ENCODE measurements around the gene CIROP. TPM values are rescaled to one million over a fixed set of nuclear protein-coding genes. Genes with fewer than 3 reads are reported as not detected.

The CIROP gene, protein sequence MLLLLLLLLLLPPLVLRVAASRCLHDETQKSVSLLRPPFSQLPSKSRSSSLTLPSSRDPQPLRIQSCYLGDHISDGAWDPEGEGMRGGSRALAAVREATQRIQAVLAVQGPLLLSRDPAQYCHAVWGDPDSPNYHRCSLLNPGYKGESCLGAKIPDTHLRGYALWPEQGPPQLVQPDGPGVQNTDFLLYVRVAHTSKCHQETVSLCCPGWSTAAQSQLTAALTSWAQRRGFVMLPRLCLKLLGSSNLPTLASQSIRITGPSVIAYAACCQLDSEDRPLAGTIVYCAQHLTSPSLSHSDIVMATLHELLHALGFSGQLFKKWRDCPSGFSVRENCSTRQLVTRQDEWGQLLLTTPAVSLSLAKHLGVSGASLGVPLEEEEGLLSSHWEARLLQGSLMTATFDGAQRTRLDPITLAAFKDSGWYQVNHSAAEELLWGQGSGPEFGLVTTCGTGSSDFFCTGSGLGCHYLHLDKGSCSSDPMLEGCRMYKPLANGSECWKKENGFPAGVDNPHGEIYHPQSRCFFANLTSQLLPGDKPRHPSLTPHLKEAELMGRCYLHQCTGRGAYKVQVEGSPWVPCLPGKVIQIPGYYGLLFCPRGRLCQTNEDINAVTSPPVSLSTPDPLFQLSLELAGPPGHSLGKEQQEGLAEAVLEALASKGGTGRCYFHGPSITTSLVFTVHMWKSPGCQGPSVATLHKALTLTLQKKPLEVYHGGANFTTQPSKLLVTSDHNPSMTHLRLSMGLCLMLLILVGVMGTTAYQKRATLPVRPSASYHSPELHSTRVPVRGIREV
- total RNA-seq = not detected in 2 replicates
- polyA plus RNA-seq = not detected in 2 replicates

DNA sequence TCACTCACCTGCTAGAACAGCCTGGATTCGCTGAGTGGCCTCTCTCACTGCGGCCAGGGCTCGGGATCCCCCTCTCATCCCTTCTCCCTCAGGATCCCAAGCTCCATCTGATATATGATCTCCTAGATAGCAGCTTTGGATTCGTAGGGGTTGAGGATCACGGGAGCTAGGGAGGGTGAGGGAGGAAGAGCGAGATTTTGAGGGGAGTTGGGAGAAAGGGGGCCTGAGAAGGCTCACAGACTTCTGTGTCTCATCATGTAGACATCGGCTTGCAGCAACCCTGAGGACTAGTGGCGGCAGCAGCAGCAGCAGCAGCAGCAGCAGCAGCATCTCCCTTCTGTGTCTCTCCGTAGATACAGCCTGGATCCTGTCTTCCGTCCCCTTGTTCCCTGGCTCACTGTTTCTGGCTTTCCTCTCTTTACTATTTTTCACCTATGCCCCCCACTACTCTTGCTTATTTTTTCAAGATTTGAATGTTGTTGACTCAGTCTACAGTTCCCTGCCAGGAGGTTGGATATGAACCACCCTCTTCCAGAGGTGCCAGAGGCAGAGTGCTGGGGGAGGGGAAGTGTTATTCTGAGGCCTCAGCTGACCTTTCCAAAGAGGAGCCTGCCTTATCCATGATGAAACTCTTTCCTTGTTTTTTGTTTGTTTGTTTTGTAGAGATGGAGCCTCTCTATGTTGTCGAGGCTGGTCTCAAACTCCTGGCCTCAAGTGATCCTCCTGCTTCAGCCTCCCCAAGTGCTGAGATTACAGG, at the start of gene CIROP:
Gene CIROP, minus strand, starts transcription at position 399 of the 757 bp plus-strand sequence. Its CDS starts 69 bp downstream, at position 330.
- Histone ChIP-seq H3K4me1 (ENCODE audit: insufficient read depth) (no peaks in the 10 kb centered on the region), H3K27me3 (no peaks in the 10 kb centered on the region), H3K27ac (no peak within 1 kb of the TSS), H3K9me2 (replicated peaks; ENCODE audit: insufficient read depth) (no peaks in the 10 kb centered on the region), H2AFZ (no peak within 1 kb of the TSS), H3K9me3 (ENCODE audit: low read depth) (no peaks in the 10 kb centered on the region), H4K20me1 (ENCODE audit: insufficient read depth, poor library complexity, severe bottlenecking) (no peaks in the 10 kb centered on the region), H3K79me2 (no peaks in the 10 kb centered on the region), H3K4me2 (no peak within 1 kb of the TSS), H3K4me3 (no peak within 1 kb of the TSS), H3K36me3 (replicated peaks; ENCODE audit: insufficient read depth, low read depth) (no peaks in the 10 kb centered on the region)
- TF ChIP-seq, protein P1, sequence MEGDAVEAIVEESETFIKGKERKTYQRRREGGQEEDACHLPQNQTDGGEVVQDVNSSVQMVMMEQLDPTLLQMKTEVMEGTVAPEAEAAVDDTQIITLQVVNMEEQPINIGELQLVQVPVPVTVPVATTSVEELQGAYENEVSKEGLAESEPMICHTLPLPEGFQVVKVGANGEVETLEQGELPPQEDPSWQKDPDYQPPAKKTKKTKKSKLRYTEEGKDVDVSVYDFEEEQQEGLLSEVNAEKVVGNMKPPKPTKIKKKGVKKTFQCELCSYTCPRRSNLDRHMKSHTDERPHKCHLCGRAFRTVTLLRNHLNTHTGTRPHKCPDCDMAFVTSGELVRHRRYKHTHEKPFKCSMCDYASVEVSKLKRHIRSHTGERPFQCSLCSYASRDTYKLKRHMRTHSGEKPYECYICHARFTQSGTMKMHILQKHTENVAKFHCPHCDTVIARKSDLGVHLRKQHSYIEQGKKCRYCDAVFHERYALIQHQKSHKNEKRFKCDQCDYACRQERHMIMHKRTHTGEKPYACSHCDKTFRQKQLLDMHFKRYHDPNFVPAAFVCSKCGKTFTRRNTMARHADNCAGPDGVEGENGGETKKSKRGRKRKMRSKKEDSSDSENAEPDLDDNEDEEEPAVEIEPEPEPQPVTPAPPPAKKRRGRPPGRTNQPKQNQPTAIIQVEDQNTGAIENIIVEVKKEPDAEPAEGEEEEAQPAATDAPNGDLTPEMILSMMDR (IDR thresholded peaks at IDR 0.05; ENCODE audit: poor library complexity) = no peak
- TF ChIP-seq EZH2phosphoT487 (IDR thresholded peaks at IDR 0.05; ENCODE audit: low read depth, severe bottlenecking, unreplicated experiment) (no peak), EZH2 (IDR thresholded peaks at IDR 0.05; ENCODE audit: borderline replicate concordance) (no peak)
- WGBS (ENCODE audit: low lambda C conversion rate, missing lambda C conversion rate) = 40% methylated on average over 11 of the region's 11 CpGs
- DNase-seq (ENCODE audit: low spot score) = no peak

GRCh38 chr14:23153851-23154796, 49.3 kb upstream of the CIROP start:
- DNase-seq (ENCODE audit: low spot score) = peak; percentile 74
- Histone ChIP-seq H3K27me3 (no peaks in the 10 kb centered on the region), H3K4me3 (no peak overlapping the region), H3K9me2 (replicated peaks; ENCODE audit: insufficient read depth) (no peaks in the 10 kb centered on the region), H2AFZ (no peak overlapping the region), H3K4me1 (ENCODE audit: insufficient read depth) (peaks cover 24% of the 10 kb centered on the region), H4K20me1 (ENCODE audit: insufficient read depth, poor library complexity, severe bottlenecking) (no peaks in the 10 kb centered on the region), H3K79me2 (no peaks in the 10 kb centered on the region), H3K27ac (peak overlapping the region; percentile 93), H3K9me3 (ENCODE audit: low read depth) (no peaks in the 10 kb centered on the region), H3K36me3 (replicated peaks; ENCODE audit: insufficient read depth, low read depth) (no peaks in the 10 kb centered on the region), H3K4me2 (peak overlapping the region; percentile 67)
- TF ChIP-seq EZH2phosphoT487 (IDR thresholded peaks at IDR 0.05; ENCODE audit: low read depth, severe bottlenecking, unreplicated experiment) = no peak
- TF ChIP-seq, protein P1 (IDR thresholded peaks at IDR 0.05; ENCODE audit: poor library complexity) = no peak
- WGBS (ENCODE audit: low lambda C conversion rate, missing lambda C conversion rate) = 44% methylated on average over 28 of the region's 28 CpGs

GRCh38 chr14:23151342-23151741, 46.6 kb upstream of the CIROP start:
- WGBS (ENCODE audit: low lambda C conversion rate, missing lambda C conversion rate) = 91% methylated on average over 2 of the region's 2 CpGs
- no peaks in the 10 kb centered on the region for H3K36me3 ChIP-seq (replicated peaks; ENCODE audit: insufficient read depth, low read depth)

More at GRCh38 chr14:23151342-23151741, 46.6 kb upstream of the CIROP start:
- H3K27ac ChIP-seq = no peak overlapping the region
- TF ChIP-seq EZH2phosphoT487 (IDR thresholded peaks at IDR 0.05; ENCODE audit: low read depth, severe bottlenecking, unreplicated experiment) = no peak
- no peak for TF ChIP-seq EZH2 (IDR thresholded peaks at IDR 0.05; ENCODE audit: borderline replicate concordance)
- TF ChIP-seq, protein P1 (IDR thresholded peaks at IDR 0.05; ENCODE audit: poor library complexity) = no peak
- no peak overlapping the region for H3K4me2 ChIP-seq
- H2AFZ ChIP-seq = no peak overlapping the region
- H3K4me1 ChIP-seq (ENCODE audit: insufficient read depth) = peaks cover 29% of the 10 kb centered on the region
- no peaks in the 10 kb centered on the region for H3K9me2 ChIP-seq (replicated peaks; ENCODE audit: insufficient read depth)
- H3K9me3 ChIP-seq (ENCODE audit: low read depth) = no peaks in the 10 kb centered on the region
- no peak overlapping the region for H3K4me3 ChIP-seq
- H3K79me2 ChIP-seq = no peaks in the 10 kb centered on the region
- no peaks in the 10 kb centered on the region for H3K27me3 ChIP-seq
- no peak for DNase-seq (ENCODE audit: low spot score)
- no peaks in the 10 kb centered on the region for H4K20me1 ChIP-seq (ENCODE audit: insufficient read depth, poor library complexity, severe bottlenecking)
